ENCODE data around the gene NUDT13. TPM values are rescaled to one million over a fixed set of nuclear protein-coding genes. Genes with fewer than 3 reads are reported as not detected.

The NUDT13 gene
- total and polyA plus RNA-seq, 2 of the 4 experiments (the other 2 are of a cell fraction): 0.90 to 1.7 TPM

DNA sequence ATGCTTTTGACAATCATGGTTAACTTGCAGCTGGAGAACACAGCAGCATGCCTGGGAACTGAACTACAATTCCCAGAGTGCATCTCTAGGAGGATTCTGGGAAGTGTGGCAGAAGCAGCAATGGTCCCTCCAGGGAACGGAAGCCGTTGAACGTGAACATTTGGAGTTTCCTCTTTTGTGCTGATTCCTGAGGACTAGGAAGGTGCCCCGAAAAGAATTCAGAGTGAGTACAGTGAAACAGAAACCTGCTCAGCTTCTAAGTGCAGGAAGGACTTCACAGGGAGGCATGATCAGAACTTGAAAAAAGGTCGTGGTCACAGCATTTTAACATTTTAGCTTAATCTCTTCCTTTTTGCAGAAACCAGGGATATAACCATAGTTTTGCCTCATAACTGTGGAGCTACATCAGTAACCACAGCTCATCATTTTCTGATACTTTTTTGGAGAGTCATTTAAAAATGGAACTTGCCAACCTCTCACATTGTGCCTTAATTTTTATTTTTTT, at the start of gene NUDT13 (continued):
- no peak for TF ChIP-seq MAFK (IDR thresholded peaks at IDR 0.05; ENCODE audit: low read depth, low read length)
- no peak for TF ChIP-seq POLR2A (IDR thresholded peaks at IDR 0.05; ENCODE audit: low read depth, low read length)
- TF ChIP-seq RAD21 (IDR thresholded peaks at IDR 0.05; ENCODE audit: low read length): no peak
- TF ChIP-seq CHD1 (IDR thresholded peaks at IDR 0.05; ENCODE audit: low read depth, low read length): no peak

DNA sequence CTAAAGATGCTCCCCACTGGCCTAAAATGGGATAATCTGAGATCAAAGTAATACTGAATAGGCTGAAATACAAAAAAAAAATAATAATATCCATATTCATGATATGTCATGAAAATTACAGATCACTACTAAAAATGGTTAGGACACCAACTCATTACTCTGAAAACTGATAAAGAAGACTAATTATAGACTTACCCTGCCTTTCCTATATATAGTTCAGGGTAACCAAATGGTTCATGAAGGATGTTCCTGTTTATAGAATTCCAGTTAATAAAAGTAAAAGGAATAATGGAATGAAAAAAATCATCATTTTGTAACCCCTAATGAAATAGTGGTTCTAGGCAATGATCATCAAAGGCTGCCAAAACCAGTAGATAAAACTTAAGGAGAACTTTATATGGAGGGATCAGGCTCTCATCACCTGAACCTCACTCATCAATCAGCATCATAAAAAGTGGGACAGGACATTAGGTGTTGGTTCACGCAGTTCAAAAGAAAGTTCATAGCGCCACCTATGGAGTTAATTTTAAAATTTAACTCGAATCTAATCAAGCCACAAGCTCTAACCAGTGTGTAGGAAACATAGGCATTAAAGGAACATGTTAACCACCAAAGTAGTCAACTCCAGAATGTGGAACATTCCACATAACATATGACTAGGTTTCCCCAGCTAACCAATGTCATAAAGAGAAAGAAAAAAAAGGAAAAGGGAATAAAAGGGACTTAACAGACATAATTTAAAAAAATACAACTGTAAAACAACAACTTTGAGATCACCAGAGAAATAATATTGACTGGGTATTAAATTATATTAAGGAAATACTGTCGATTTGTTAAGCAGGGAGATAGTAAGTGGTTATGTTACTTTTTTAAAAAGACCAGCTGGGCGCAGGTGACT, 49.3 kb upstream of the NUDT13 start:
- ATAC-seq (ENCODE audit: low read depth) (peak; percentile 67), DNase-seq (peak; percentile 8)
- H3K4ac ChIP-seq (ENCODE audit: low read depth, low read length): no peak overlapping the region
- H3K79me1 ChIP-seq (ENCODE audit: low read depth in 1 of 2, low read length in 2 of 2): peaks cover 23 to 39% of the 10 kb centered on the region in 2 experiments; a peak in 3 of 4 replicates
- H2BK120ac ChIP-seq (ENCODE audit: low read depth, low read length): no peak overlapping the region
- in situ Hi-C loops (cut with MboI; ENCODE audit: low sequenced_read_pairs) (loop anchor here (10.0 kb wide), 1 partner anchor 696 kb away; no protein-coding TSS in a partner anchor), intact Hi-C loops (cut with micrococcal nuclease) (loop anchor here (5.0 kb wide), 1 partner anchor 229 kb away; no protein-coding TSS in a partner anchor), dilution Hi-C loops (cut with HindIII; ENCODE audit: low sequenced_read_pairs, unreplicated experiment) (no loop called here)
- H2AK5ac ChIP-seq (ENCODE audit: low read depth, low read length): no peak overlapping the region
- H3K4me3 ChIP-seq (ENCODE audit: insufficient read depth, low read depth, low read length): no peak overlapping the region
- no peak overlapping the region for H3K9ac ChIP-seq (ENCODE audit: low read depth, low read length)
- WGBS, 2 experiments (ENCODE audit: extremely low coverage in 2 of 2, insufficient read length in 1 of 2): no CpG with 5 or more reads among the region's 5 CpGs
- H3K27ac ChIP-seq (ENCODE audit: insufficient read depth, low read length): no peak overlapping the region
- TF ChIP-seq BHLHE40 (IDR thresholded peaks at IDR 0.05; ENCODE audit: low read depth, low read length) (no peak), SMC3 (IDR thresholded peaks at IDR 0.05; ENCODE audit: low read depth, low read length) (no peak), RAD21 (IDR thresholded peaks at IDR 0.05; ENCODE audit: low read length) (peak; percentile 41; the same call in 1 of the 2 replicates)
- TF ChIP-seq, protein P1, sequence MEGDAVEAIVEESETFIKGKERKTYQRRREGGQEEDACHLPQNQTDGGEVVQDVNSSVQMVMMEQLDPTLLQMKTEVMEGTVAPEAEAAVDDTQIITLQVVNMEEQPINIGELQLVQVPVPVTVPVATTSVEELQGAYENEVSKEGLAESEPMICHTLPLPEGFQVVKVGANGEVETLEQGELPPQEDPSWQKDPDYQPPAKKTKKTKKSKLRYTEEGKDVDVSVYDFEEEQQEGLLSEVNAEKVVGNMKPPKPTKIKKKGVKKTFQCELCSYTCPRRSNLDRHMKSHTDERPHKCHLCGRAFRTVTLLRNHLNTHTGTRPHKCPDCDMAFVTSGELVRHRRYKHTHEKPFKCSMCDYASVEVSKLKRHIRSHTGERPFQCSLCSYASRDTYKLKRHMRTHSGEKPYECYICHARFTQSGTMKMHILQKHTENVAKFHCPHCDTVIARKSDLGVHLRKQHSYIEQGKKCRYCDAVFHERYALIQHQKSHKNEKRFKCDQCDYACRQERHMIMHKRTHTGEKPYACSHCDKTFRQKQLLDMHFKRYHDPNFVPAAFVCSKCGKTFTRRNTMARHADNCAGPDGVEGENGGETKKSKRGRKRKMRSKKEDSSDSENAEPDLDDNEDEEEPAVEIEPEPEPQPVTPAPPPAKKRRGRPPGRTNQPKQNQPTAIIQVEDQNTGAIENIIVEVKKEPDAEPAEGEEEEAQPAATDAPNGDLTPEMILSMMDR (conservative IDR thresholded peaks at IDR 0.05; ENCODE audit: low read depth, low read length): peak; percentile 36
- no peak overlapping the region for H3K4me2 ChIP-seq (ENCODE audit: low read depth, low read length)
- ChIA-PET CTCF (interaction anchor here (1.0 kb wide), 1 partner anchor 17 kb away, joined by 5 read pairs; no protein-coding TSS in a partner anchor), POLR2A (ENCODE audit: unreplicated experiment) (interaction anchor here (0.5 to 0.6 kb wide), 2 partner anchors 35 to 454 kb away, joined by 5 read pairs; no protein-coding TSS in a partner anchor)
- no TSS peak for BruUV-seq (replicated peaks)
- no peak overlapping the region for H4K5ac ChIP-seq (ENCODE audit: low read depth, low read length)
- H3K18ac ChIP-seq (ENCODE audit: low read depth, low read length): no peak overlapping the region
- H3K14ac ChIP-seq (replicated peaks; ENCODE audit: low read depth, low read length): no peak overlapping the region
- H3K9me1 ChIP-seq (ENCODE audit: insufficient read depth, low read length): no peaks in the 10 kb centered on the region; the same call in none of the 2 replicates
- H2BK15ac ChIP-seq (ENCODE audit: low read depth, low read length): no peak overlapping the region
- no peak overlapping the region for H4K8ac ChIP-seq (ENCODE audit: low read depth in 2 of 2, low read length in 2 of 2)
- H3K56ac ChIP-seq (ENCODE audit: extremely low read depth, insufficient read depth, low read length): no peak overlapping the region
- H2AFZ ChIP-seq (replicated peaks; ENCODE audit: low read length, poor library complexity): no peak overlapping the region
- no peaks in the 10 kb centered on the region for H3K27me3 ChIP-seq (ENCODE audit: control insufficient read depth, insufficient read depth, low read length)
- H3K36me3 ChIP-seq (ENCODE audit: control insufficient read depth, insufficient read depth, low read length): peaks cover 36% of the 10 kb centered on the region
- H4K91ac ChIP-seq (ENCODE audit: insufficient read depth, low read depth, low read length): no peak overlapping the region
- H2BK20ac ChIP-seq (ENCODE audit: low read depth, low read length): no peak overlapping the region
- H3K9me3 ChIP-seq (ENCODE audit: control insufficient read depth, insufficient read depth, low read length): no peaks in the 10 kb centered on the region
- peak overlapping the region; percentile 24 for H2BK5ac ChIP-seq (ENCODE audit: low read depth, low read length, poor library complexity, severe bottlenecking)
- no peaks in the 10 kb centered on the region for H3K4me1 ChIP-seq (ENCODE audit: control insufficient read depth, insufficient read depth, low read length)
- H4K20me1 ChIP-seq (ENCODE audit: insufficient read depth, low read length): peaks cover 12% of the 10 kb centered on the region; the same call in 1 of the 2 replicates
- H3K23ac ChIP-seq (ENCODE audit: low read depth, low read length): no peak overlapping the region
- no peak overlapping the region for H2AK9ac ChIP-seq (replicated peaks; ENCODE audit: low read depth, low read length, poor library complexity)
